Ovary (tissue), 3 donors: ENCODE results near the gene RBM20.

Source experiments
- CTCF ChIP-seq, 3 donors: fragments of 450-650 bp in 2 of 3; fragments of 200-600 bp in 1 of 3; IDR thresholded peaks; one replicate each; pipeline versions ENCODE4 v1.5.1 to v1.8.0; 2016 to 2022; ENCODE audit warnings: antibody characterized with exemption in 3 of 3, mild to moderate bottlenecking in 1 of 3
- EP300 ChIP-seq: sonication (generic); formaldehyde crosslinking; IDR thresholded peaks from one replicate; pipeline ENCODE4 v1.6.1; 2017; ENCODE audit warnings: antibody characterized with exemption
- POLR2A ChIP-seq: fragments of 450-650 bp; IDR thresholded peaks from one replicate; pipeline ENCODE4 v1.6.1; 2017; ENCODE audit warnings: antibody characterized with exemption, mild to moderate bottlenecking, moderate library complexity
- donor health status: DM: no; HTN: no; CAD: no.

GRCh38 chr10:110791541-110792073 lies 147.5 kb downstream of the RBM20 start:
- TF ChIP-seq POLR2A, result no peak
- no peak for TF ChIP-seq CTCF (IDR thresholded peaks at IDR 0.05)
- no peak for TF ChIP-seq EP300
